ENCODE data around the gene SRPK1.

SRPK1 gene

DNA sequence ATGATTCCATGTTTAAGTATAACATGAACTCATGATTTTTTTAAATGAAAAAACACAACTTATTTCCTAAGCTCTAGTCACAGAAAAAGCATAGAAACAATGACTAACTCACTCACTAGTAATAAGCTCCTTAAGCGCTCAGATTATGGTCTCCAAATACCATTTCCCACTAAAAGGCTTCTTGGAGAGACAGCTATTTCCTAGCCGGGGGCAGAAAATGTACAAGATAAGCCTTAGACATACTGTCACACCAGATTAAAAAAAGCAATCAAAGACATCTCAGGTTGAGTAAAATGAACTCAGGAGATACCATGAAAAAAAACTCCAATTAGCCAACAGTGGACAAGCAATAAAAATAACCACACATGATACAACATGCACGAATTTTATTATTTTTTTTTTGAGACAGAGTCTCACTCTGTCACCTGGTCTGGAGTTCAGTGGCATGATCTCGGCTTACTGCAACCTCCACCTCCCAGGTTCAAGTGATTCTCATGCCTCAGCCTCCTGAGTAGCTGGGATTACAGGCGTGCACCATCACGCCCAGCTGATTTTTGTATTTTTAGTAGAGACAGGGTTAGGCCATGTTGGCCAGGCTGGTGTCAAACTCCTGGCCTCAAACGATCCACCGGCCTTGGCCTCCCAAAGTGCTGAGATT is 14.9 kb downstream of the SRPK1 start:
- peaks cover 4 to 19% of the 10 kb centered on the region in 2 donors for H3K36me3 ChIP-seq (ENCODE audit: control insufficient read depth in 2 of 2, insufficient read depth in 2 of 2, low read length in 2 of 2)
- no peak overlapping the region for H3K4me3 ChIP-seq (ENCODE audit: low read length in 2 of 2)
- no peaks in the 10 kb centered on the region for H3K27me3 ChIP-seq (ENCODE audit: control insufficient read depth in 2 of 2, insufficient read depth in 2 of 2, low read length in 2 of 2)
- H3K9me3 ChIP-seq (ENCODE audit: control insufficient read depth in 2 of 2, low read length in 2 of 2) = peaks cover 0 to 4% of the 10 kb centered on the region in 2 donors
- no peak overlapping the region for H3K9ac ChIP-seq (ENCODE audit: low read depth in 1 of 2, low read length in 2 of 2)
- no peaks in the 10 kb centered on the region for H3K4me1 ChIP-seq (ENCODE audit: control insufficient read depth in 2 of 2, insufficient read depth in 2 of 2, low read length in 2 of 2)
- no peak overlapping the region for H3K27ac ChIP-seq (ENCODE audit: low read depth in 2 of 2, low read length in 2 of 2)

DNA sequence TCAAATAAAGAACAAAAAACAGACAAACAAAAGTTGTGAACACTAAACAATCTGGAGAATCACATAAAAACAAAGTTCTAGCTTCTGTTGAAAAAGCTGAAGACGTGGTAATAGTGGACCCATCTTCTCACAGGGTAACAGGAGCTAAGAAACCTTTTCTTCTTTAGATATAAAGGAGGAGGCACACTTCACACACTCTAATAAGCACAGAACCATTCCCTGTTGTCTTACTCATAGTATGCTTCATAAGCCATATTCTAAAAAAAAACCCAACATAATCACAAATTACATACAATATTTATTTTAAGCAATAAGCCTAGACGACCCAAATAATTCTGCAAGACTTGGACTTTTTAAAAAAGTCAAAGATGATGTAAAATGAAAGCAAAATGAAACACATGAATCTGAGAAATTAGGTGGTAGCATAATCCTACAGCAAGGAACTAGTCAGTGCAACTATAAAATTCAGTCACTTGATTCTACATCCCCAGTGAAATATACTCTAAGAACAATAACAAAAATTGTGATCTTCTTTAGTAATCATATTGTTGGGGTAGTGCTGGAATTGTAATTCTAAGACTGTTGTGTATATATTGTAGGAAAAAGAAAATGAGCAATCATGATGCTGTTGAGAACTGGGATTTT is 15.6 kb downstream of the SRPK1 start:
- Histone ChIP-seq H3K4me1 (ENCODE audit: control insufficient read depth in 2 of 2, insufficient read depth in 2 of 2, low read length in 2 of 2) (no peaks in the 10 kb centered on the region), H3K27me3 (ENCODE audit: control insufficient read depth in 2 of 2, insufficient read depth in 2 of 2, low read length in 2 of 2) (no peaks in the 10 kb centered on the region), H3K4me3 (ENCODE audit: low read length in 2 of 2) (no peak overlapping the region), H3K36me3 (ENCODE audit: control insufficient read depth in 2 of 2, insufficient read depth in 2 of 2, low read length in 2 of 2) (peaks cover 7 to 15% of the 10 kb centered on the region in 2 donors), H3K9ac (ENCODE audit: low read depth in 1 of 2, low read length in 2 of 2) (no peak overlapping the region), H3K9me3 (ENCODE audit: control insufficient read depth in 2 of 2, low read length in 2 of 2) (peaks cover 0 to under 1% of the 10 kb centered on the region in 2 donors), H3K27ac (ENCODE audit: low read depth in 2 of 2, low read length in 2 of 2) (no peak overlapping the region)

DNA sequence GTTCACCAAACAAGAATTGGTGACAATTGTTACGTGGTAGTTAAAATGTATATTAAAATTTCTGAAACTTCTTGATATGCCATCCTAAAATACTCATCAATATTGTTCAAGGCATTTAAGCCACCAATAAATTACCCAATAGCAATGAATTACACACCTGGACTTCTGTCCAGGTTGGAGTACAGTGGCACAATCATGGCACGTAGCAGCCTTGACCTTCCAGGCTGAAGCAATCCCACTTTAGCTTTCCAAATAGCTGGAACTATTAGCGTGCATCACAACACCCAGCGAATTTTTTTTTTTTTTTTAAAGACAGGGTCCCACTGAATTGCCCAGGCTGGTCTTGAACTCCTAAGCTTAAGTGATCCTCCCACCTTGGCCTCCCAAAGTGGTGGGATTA is 17.2 kb downstream of the SRPK1 start:
- Histone ChIP-seq H3K4me1 (ENCODE audit: control insufficient read depth in 2 of 2, insufficient read depth in 2 of 2, low read length in 2 of 2) (no peaks in the 10 kb centered on the region), H3K9ac (ENCODE audit: low read depth in 1 of 2, low read length in 2 of 2) (no peak overlapping the region), H3K36me3 (ENCODE audit: control insufficient read depth in 2 of 2, insufficient read depth in 2 of 2, low read length in 2 of 2) (peaks cover 6 to 14% of the 10 kb centered on the region in 2 donors), H3K27me3 (ENCODE audit: control insufficient read depth in 2 of 2, insufficient read depth in 2 of 2, low read length in 2 of 2) (no peaks in the 10 kb centered on the region), H3K9me3 (ENCODE audit: control insufficient read depth in 2 of 2, low read length in 2 of 2) (no peaks in the 10 kb centered on the region), H3K4me3 (ENCODE audit: low read length in 2 of 2) (no peak overlapping the region), H3K27ac (ENCODE audit: low read depth in 2 of 2, low read length in 2 of 2) (no peak overlapping the region)

DNA sequence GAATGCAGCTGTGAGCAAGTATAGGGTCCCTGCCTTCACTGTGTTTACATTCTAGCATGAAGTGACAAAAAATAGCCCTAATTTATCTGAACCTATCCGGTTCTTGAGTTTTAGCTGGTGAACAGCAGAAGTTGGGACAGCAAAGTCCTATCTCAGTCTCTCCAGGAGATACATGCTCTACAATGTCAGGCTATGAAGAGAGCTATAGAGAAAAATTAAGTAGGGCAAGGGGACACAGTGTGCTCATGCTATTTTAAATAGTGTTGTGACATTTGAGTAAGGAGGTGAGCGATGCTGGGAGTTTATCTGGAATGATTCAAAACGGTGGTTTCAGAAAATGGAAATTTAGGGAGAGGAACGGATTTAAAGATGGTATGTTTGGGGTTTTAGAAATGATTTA is 20.4 kb downstream of the SRPK1 start:
- Histone ChIP-seq H3K27me3 (ENCODE audit: control insufficient read depth in 2 of 2, insufficient read depth in 2 of 2, low read length in 2 of 2) (no peaks in the 10 kb centered on the region), H3K4me1 (ENCODE audit: control insufficient read depth in 2 of 2, insufficient read depth in 2 of 2, low read length in 2 of 2) (no peaks in the 10 kb centered on the region), H3K9me3 (ENCODE audit: control insufficient read depth in 2 of 2, low read length in 2 of 2) (no peaks in the 10 kb centered on the region), H3K36me3 (ENCODE audit: control insufficient read depth in 2 of 2, insufficient read depth in 2 of 2, low read length in 2 of 2) (peaks cover 6 to 12% of the 10 kb centered on the region in 2 donors), H3K4me3 (ENCODE audit: low read length in 2 of 2) (no peak overlapping the region), H3K9ac (ENCODE audit: low read depth in 1 of 2, low read length in 2 of 2) (no peak overlapping the region), H3K27ac (ENCODE audit: low read depth in 2 of 2, low read length in 2 of 2) (no peak overlapping the region)

DNA sequence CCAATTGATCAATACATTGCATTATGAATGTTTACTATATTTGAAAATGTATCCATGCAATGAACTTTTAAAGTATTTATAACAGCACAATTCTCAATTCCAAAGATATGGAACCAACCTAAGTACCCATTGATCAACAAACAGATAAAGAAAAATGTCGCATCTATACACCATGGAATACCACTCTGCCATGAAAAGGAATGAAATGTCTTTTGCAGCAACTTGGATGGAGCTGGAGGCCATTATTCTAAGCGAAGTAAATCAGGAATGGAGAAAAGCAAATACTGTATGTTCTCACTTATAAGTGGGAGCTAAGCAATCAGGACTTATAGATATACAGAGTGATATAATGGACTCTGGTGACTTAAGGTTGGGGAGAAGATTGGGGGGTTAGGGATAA is 22.9 kb downstream of the SRPK1 start:
- Histone ChIP-seq H3K9ac (ENCODE audit: low read depth in 1 of 2, low read length in 2 of 2) (no peak overlapping the region), H3K4me1 (ENCODE audit: control insufficient read depth in 2 of 2, insufficient read depth in 2 of 2, low read length in 2 of 2) (no peaks in the 10 kb centered on the region), H3K9me3 (ENCODE audit: control insufficient read depth in 2 of 2, low read length in 2 of 2) (no peaks in the 10 kb centered on the region), H3K27me3 (ENCODE audit: control insufficient read depth in 2 of 2, insufficient read depth in 2 of 2, low read length in 2 of 2) (no peaks in the 10 kb centered on the region), H3K4me3 (ENCODE audit: low read length in 2 of 2) (no peak overlapping the region), H3K36me3 (ENCODE audit: control insufficient read depth in 2 of 2, insufficient read depth in 2 of 2, low read length in 2 of 2) (peaks cover 6 to 9% of the 10 kb centered on the region in 2 donors), H3K27ac (ENCODE audit: low read depth in 2 of 2, low read length in 2 of 2) (no peak overlapping the region)

DNA sequence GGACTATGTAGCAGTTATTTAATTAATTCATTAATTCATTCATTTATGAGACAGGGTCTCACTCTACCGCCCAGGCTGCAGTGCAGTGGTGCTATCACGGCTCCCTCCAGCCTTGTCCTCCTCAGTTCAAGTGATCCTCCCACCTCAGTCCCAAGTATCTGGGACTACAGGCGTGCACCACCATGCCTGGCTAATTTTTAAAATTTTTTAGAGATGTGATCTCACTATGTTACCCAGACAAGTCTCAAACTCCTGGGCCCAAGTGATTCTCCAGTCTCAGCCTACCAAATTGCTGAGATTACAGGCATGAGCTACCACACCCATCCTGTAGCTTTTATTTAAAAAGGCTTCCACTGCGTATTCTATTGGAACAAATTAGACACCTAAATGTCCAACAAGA is 23.4 kb downstream of the SRPK1 start:
- Histone ChIP-seq H3K4me1 (ENCODE audit: control insufficient read depth in 2 of 2, insufficient read depth in 2 of 2, low read length in 2 of 2) (no peaks in the 10 kb centered on the region), H3K9ac (ENCODE audit: low read depth in 1 of 2, low read length in 2 of 2) (no peak overlapping the region), H3K36me3 (ENCODE audit: control insufficient read depth in 2 of 2, insufficient read depth in 2 of 2, low read length in 2 of 2) (peaks cover 6 to 9% of the 10 kb centered on the region in 2 donors), H3K27ac (ENCODE audit: low read depth in 2 of 2, low read length in 2 of 2) (no peak overlapping the region), H3K9me3 (ENCODE audit: control insufficient read depth in 2 of 2, low read length in 2 of 2) (no peaks in the 10 kb centered on the region), H3K4me3 (ENCODE audit: low read length in 2 of 2) (no peak overlapping the region), H3K27me3 (ENCODE audit: control insufficient read depth in 2 of 2, insufficient read depth in 2 of 2, low read length in 2 of 2) (no peaks in the 10 kb centered on the region)

DNA sequence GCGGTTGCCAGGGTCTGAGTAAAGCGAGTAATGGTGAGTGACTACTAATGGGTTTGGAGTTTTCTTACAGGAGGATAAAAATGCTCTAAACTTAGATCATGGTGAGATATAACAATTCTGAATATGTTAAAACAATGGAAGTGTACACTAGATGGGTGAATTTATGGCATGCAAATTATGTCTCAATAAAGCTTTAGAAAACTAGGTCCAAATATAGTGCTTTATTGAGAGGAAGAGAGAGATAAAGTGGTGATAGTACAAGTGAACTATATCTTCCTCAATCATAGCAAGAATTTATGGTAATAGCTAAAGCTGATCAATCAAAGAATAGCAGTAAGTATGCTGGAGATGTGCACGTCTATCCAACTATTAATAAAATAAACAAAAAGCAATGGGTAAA is 23.9 kb downstream of the SRPK1 start:
- H3K27ac ChIP-seq (ENCODE audit: low read depth in 2 of 2, low read length in 2 of 2) = no peak overlapping the region
- H3K9ac ChIP-seq (ENCODE audit: low read depth in 1 of 2, low read length in 2 of 2) = no peak overlapping the region
- no peaks in the 10 kb centered on the region for H3K27me3 ChIP-seq (ENCODE audit: control insufficient read depth in 2 of 2, insufficient read depth in 2 of 2, low read length in 2 of 2)
- no peaks in the 10 kb centered on the region for H3K9me3 ChIP-seq (ENCODE audit: control insufficient read depth in 2 of 2, low read length in 2 of 2)
- H3K4me1 ChIP-seq (ENCODE audit: control insufficient read depth in 2 of 2, insufficient read depth in 2 of 2, low read length in 2 of 2) = no peaks in the 10 kb centered on the region
- H3K36me3 ChIP-seq (ENCODE audit: control insufficient read depth in 2 of 2, insufficient read depth in 2 of 2, low read length in 2 of 2) = peaks cover 6 to 9% of the 10 kb centered on the region in 2 donors
- H3K4me3 ChIP-seq (ENCODE audit: low read length in 2 of 2) = no peak overlapping the region

DNA sequence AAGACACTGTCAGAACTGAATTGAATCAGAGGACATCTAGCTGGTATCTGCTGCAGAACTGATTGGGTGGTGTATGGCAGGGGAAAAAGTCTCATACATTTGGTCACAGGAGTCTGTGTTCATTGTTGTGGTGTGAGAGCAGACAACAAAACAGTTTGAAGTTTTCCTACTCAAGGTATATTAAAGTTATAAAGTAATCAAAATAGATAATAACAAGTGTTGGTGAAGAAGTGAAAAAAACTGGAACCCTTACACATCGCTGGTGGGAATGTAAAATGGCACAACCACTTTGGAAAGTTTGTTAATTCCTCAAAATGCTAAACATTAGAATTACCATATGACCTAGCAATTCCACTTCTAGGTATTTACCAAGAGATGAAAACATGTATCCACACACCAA is 24.7 kb downstream of the SRPK1 start:
- Histone ChIP-seq H3K27me3 (ENCODE audit: control insufficient read depth in 2 of 2, insufficient read depth in 2 of 2, low read length in 2 of 2) (no peaks in the 10 kb centered on the region), H3K4me1 (ENCODE audit: control insufficient read depth in 2 of 2, insufficient read depth in 2 of 2, low read length in 2 of 2) (no peaks in the 10 kb centered on the region), H3K4me3 (ENCODE audit: low read length in 2 of 2) (no peak overlapping the region), H3K9ac (ENCODE audit: low read depth in 1 of 2, low read length in 2 of 2) (no peak overlapping the region), H3K36me3 (ENCODE audit: control insufficient read depth in 2 of 2, insufficient read depth in 2 of 2, low read length in 2 of 2) (peaks cover 6 to 9% of the 10 kb centered on the region in 2 donors), H3K9me3 (ENCODE audit: control insufficient read depth in 2 of 2, low read length in 2 of 2) (no peaks in the 10 kb centered on the region), H3K27ac (ENCODE audit: low read depth in 2 of 2, low read length in 2 of 2) (no peak overlapping the region)

DNA sequence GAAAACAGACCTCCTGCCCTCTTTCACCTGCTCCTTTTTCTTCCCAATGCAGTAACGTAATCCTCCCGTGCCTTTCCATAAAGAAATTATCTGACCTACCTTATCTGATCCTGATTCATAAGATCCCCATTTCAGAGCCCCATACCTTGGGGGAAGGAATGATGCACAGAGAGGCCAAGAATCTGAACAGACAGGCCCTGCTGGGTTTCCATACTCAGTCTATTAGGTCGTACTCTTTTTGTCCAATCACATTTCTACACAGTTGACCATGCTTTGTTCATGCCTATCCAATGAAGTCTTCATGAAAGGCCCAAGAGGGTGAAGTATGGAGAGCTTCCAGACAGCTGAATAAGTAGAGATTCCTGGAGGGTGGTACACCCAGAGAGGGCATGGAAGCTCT is 25.3 kb downstream of the SRPK1 start:
- no peaks in the 10 kb centered on the region for H3K4me1 ChIP-seq (ENCODE audit: control insufficient read depth in 2 of 2, insufficient read depth in 2 of 2, low read length in 2 of 2)
- H3K9ac ChIP-seq (ENCODE audit: low read depth in 1 of 2, low read length in 2 of 2) = no peak overlapping the region
- no peak overlapping the region for H3K4me3 ChIP-seq (ENCODE audit: low read length in 2 of 2)
- H3K9me3 ChIP-seq (ENCODE audit: control insufficient read depth in 2 of 2, low read length in 2 of 2) = no peaks in the 10 kb centered on the region
- no peaks in the 10 kb centered on the region for H3K27me3 ChIP-seq (ENCODE audit: control insufficient read depth in 2 of 2, insufficient read depth in 2 of 2, low read length in 2 of 2)
- no peak overlapping the region for H3K27ac ChIP-seq (ENCODE audit: low read depth in 2 of 2, low read length in 2 of 2)
- peaks cover 6 to 8% of the 10 kb centered on the region in 2 donors for H3K36me3 ChIP-seq (ENCODE audit: control insufficient read depth in 2 of 2, insufficient read depth in 2 of 2, low read length in 2 of 2)

DNA sequence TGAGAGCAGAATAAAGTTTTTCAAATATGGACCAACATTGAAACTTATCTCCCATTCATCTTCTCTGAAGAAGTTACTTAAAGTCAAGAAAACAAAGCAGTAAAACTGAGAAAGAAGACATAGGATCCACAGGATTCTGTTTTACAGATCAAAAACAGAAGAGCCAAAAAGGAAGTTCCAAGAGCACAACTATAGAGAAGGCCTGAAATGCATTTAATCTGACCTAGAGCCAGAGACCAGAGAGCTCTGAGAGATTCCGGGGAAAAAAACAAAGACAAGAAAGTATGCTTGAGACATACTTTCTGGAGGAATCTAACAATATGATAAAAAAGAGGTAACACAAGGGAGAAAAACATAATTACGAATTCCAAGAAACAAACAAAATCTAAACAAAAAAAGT is 26.1 kb downstream of the SRPK1 start:
- no peak overlapping the region for H3K27ac ChIP-seq (ENCODE audit: low read depth in 2 of 2, low read length in 2 of 2)
- H3K4me3 ChIP-seq (ENCODE audit: low read length in 2 of 2) = no peak overlapping the region
- peaks cover 0 to 2% of the 10 kb centered on the region in 2 donors for H3K36me3 ChIP-seq (ENCODE audit: control insufficient read depth in 2 of 2, insufficient read depth in 2 of 2, low read length in 2 of 2)
- H3K9me3 ChIP-seq (ENCODE audit: control insufficient read depth in 2 of 2, low read length in 2 of 2) = no peaks in the 10 kb centered on the region
- H3K27me3 ChIP-seq (ENCODE audit: control insufficient read depth in 2 of 2, insufficient read depth in 2 of 2, low read length in 2 of 2) = no peaks in the 10 kb centered on the region
- no peaks in the 10 kb centered on the region for H3K4me1 ChIP-seq (ENCODE audit: control insufficient read depth in 2 of 2, insufficient read depth in 2 of 2, low read length in 2 of 2)
- no peak overlapping the region for H3K9ac ChIP-seq (ENCODE audit: low read depth in 1 of 2, low read length in 2 of 2)

Data from mucosa of rectum (tissue), 2 donors.